ENCODE results near the gene CES3.
"Not testable (repeated sequence)": the region's sequence is repeated elsewhere in the genome, so short reads cannot be mapped to it uniquely, and the experiment has no call there.

CES3 gene

GRCh38 chr16:66974156-66974931 lies 13.3 kb downstream of the CES3 start:
- not testable (repeated sequence) for DNase-seq

GRCh38 chr16:66974932-66975246 lies 13.8 kb downstream of the CES3 start:
- not testable (repeated sequence) for DNase-seq

DNA sequence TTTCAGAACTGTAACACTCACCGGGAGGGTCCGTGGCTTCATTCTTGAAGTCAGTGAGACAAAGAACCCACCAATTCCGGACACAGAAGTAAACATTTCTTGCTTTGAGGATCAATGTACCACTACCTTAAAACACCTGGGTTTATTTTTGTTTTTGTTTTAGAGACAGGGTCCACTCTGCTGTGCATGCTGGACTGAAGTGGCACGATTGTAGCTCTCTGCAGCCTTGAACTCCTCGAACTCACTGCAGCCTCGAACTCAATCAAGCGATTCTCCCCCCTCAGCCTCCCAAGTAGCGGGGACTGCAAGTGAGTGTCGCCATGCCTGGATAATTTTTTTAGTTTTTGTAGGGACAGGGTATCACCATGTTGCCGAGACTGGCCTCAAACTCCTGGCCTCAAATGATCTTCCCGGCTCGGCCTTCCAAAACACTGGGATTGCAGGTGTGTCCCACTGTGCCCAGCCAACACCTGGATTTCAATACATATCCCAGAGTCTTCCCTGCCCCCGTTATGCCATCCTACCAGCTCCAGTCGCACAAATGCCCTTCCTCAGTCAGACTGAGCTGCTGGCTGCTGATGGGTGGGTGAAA lies 14.3 kb downstream of the CES3 start:
- DNase-seq, result no peak

DNA sequence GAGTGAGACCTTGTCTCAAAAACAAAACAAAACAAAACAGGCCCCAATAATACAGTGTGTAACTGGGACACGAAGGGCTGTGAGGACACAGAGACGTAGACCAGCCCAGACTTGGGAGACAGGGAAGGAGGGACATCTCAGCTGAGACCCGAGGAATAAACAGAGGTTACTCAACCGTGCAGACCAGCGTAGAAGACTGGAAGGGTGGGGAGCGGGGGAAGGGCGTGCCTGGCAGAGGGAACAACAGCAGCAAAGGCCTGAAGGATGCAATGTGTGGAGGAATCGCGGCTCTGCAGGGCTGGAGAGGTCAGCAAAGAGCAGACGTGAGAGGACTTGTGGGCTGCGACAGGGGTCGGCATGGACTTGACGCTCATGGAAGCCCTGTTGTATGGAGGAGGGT lies 15.7 kb downstream of the CES3 start:
- DNase-seq, result no peak

- DNase-seq, result peak; percentile 84
Observed at GRCh38 chr16:66977341-66978113, 16.5 kb downstream of the CES3 start.

DNA sequence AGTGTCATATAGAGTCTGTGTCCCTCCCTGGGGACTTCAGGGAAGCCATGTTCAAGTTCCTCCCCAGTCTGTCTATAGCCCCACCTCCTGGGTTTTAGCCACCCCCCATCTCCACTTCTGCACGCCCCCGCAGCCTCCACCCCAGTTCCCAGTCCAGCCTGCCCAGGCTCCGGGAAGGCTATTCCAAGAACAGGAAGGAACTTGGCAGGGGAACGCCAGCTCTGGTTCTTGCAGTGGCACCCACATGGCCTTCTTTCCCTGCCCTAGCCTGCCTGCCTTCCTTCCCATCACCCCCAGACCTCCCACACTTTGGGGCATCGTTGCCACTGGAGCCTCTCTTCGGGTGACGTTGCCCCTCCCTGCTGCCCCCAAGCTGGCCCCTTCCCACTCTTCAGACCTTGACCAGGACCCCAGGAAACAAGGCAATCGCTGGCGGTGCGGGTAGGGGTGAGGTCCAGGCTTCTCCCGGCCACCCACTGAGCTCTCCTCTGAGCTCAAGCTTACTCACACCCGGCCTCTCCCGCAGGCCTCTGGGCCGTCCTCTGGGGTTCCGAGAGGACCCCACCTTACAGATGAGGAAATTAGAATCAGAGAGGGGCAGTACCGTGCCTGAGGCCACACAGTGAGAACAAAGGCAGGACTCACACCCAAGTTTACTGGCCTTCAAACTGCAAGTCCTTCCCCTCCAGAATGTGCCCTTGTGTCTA lies 18.1 kb downstream of the CES3 start:
- no peak for DNase-seq

DNA sequence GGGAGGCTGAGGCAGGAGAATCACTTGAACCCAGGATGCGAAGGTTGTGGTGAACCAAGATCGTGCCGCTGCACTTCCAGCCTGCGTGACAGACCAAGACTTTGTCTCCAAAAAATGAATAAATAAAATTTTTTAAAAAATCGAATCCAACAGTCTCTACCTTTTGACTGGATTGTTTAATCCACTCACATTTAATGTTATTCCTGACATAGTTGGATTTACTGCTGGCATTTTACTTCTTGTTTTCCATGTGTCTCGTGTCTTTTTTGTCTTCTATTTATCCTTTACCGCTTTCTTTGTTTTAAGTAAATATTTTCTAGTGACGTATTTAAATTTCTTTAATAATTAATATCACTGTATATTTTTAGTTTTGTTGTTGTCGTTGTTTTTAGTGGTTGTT lies 22.0 kb downstream of the CES3 start:
- DNase-seq, result no peak

DNA sequence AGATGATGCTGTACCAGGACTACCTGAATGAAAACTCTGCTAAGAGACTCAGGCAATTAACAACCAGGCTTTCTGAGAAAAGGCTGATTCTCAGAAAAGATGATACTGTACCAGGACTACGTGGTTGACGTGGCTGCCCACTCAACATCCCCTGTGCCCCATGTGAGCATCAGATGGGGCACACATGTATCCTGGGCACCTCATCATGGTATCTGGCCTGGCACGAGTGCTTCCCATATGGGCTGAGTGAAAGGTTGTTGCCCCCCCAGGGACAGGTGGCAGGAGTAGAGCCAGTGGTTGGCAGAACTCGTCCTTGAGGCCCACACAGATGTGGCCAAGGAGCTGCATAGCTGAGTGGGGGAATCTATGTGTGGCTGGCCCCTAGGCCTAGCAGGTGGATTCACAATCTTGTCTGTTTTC lies 23.8 kb downstream of the CES3 start:
- DNase-seq, result no peak

DNA sequence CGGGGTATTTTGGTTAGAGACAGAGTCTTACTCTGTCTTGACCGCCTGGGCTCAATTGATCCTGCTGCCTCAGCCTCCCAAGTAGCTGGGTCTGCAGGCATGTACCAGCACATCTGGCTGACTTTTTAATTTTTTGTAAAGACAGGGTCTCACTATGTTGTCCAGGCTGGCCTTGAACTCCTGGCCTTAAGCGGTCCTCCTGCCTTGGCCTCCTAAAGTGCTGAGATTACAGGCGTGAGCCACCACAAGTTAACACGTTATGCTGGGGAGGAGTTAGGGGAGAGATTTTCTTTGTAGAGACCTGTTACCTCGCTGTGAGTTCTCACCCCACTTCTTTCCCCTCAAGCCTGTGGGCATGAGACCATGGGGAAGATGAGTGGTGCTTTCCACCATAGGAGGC lies 25.5 kb downstream of the CES3 start:
- no peak for DNase-seq

- DNase-seq, result no peak
Observed at GRCh38 chr16:66988197-66988788, 27.2 kb downstream of the CES3 start, which contains the start of gene CES4A. CES4A (plus strand) TSS chr16:66988589; CDS start chr16:66988773, 184 bp downstream.

GRCh38 chr16:66991545-66992077 lies 30.5 kb downstream of the CES3 start:
- no peak for DNase-seq

DNA sequence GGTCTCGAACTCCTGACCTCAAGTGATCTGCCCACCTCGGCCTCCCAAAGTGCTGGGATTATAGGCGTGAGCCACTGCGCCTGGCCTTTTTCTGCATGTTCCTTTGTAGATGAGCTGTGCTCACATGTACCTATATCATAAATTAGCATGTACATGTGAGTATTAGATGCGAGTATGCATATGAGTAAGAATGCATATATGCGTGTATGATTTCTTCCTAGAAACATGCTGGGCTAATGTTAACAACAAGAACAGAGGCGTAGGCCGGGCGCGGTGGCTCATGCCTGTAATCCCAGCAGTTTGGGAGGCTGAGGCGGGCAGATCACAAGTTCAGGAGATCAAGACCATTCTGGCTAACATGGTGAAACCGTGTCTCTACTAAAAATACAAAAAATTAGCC lies 32.5 kb downstream of the CES3 start:
- not testable (repeated sequence) for DNase-seq

DNA sequence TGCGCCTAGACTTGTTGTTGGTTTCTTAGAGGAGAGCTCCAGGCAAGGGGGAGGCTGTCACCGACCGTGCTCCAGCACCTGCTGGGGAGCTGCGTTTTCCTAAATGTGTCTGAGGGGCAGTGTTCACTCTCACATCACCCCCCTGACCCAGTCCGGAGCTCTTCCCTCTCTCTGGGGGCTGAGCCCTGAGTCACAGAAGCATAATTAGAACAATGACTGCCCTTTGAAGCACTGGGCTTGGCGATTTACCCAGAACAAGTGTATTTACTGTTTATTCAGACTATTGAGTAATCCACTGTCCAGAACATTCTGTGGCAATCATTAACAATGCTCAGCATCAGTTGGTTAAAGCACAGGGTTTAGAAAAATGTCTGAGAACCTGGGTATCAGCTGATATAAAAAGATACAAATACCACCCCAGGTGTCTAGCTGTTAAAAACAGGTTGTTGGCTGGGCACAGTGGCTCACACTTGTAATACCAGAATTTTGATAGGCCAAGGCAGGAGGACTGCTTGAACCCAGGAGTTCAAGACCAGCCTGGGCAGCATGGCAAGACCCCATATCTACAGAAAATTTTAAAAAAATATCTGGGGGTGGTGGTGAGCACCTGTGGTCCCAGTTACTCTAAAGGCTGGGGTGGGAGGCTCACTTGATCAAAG lies 35.4 kb downstream of the CES3 start:
- no peak for DNase-seq

GRCh38 chr16:66996983-66997358 lies 35.9 kb downstream of the CES3 start:
- no peak for DNase-seq

DNA sequence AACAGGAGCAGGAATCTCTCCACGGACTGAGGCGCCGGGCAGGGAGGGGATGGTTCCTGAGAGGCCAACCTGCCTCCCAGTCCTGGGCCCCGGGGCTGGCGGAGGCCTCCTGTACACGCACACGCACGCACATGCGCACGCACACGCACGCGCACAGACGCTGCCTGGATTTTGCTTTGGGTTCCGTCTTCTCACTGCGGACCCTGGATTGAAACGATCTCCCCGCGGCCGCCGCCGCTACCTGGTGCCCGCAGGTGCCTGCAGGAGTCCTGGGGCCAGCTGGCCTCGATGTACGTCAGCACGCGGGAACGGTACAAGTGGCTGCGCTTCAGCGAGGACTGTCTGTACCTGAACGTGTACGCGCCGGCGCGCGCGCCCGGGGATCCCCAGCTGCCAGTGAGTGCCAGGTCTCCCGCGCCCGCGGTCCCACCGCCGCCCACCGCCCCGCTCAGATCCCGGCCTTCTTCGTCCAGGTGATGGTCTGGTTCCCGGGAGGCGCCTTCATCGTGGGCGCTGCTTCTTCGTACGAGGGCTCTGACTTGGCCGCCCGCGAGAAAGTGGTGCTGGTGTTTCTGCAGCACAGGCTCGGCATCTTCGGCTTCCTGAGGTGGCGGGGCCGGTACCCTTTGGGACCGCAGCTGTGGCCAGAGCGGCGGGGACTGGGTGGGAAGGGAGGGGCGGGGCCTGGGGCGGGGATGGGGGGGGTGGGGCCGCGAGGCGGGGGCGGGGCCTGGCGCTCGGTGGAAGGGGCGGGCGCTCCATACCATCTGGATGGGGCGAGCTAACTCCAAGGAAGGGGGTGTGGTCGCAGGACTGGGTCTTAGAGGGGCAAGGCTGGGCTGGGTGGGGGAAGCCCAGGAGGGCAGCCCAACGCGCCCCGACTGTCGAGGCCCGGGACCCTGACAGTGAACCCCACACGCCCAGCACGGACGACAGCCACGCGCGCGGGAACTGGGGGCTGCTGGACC lies 39.6 kb downstream of the CES3 start:
- peak; percentile 68 for DNase-seq

DNA sequence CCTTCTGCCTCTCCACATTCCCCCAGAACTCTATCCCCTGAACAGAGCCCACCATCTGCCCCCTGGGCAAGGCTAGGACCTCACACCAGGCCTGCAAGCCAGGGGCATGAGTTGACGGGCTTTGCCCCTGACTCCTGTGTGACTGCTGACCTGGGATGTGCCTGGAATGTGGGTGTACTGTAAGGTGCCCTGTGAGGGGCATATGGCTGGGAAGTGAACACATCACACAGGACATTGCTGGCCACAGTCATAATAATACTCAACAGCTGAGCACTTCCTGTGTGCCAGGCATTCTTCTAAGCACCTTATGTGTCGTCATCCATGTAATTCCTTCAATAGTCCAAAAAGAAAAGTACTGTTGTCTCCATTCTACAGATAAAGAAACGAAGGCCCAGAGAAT lies 40.7 kb downstream of the CES3 start:
- no peak for DNase-seq

GRCh38 chr16:67006930-67007658 lies 46.0 kb downstream of the CES3 start:
- no peak for DNase-seq

DNA sequence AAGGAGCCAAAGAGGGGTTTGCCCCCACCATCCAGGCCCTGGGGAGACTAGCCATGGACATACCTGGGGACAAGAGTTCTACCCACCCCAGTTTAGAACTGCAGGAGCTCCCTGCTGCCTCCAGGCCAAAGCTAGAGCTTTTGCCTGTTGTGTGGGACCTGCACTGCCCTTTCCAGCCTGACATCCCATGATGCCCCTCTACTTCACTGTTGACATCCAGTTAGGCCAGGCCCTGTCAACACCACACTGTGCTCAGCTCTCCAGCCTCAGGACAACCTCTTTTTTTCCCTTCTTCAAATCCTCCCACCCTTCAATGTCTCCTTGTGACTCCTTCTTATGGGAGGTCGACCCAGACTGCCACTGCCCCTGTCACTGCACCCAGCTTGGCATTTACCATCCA lies 48.1 kb downstream of the CES3 start:
- no peak for DNase-seq

GRCh38 chr16:67011274-67011673 lies 50.2 kb downstream of the CES3 start:
- no peak for DNase-seq

GRCh38 chr16:67013233-67013822 lies 52.3 kb downstream of the CES3 start:
- no peak for DNase-seq

Data from NCI-H510A treated with DMSO at 0.1 percent for 48 hours (cell line).